NCI-H226 (cell line): ENCODE data around the gene LYZ.
"Not testable (repeated sequence)": the region's sequence is repeated elsewhere in the genome, so short reads cannot be mapped to it uniquely, and the experiment has no call there.

Experiments
- DNase-seq: peaks from one replicate; pipeline ENCODE4 v3.0.0-alpha.2; 2015

The LYZ gene

DNA sequence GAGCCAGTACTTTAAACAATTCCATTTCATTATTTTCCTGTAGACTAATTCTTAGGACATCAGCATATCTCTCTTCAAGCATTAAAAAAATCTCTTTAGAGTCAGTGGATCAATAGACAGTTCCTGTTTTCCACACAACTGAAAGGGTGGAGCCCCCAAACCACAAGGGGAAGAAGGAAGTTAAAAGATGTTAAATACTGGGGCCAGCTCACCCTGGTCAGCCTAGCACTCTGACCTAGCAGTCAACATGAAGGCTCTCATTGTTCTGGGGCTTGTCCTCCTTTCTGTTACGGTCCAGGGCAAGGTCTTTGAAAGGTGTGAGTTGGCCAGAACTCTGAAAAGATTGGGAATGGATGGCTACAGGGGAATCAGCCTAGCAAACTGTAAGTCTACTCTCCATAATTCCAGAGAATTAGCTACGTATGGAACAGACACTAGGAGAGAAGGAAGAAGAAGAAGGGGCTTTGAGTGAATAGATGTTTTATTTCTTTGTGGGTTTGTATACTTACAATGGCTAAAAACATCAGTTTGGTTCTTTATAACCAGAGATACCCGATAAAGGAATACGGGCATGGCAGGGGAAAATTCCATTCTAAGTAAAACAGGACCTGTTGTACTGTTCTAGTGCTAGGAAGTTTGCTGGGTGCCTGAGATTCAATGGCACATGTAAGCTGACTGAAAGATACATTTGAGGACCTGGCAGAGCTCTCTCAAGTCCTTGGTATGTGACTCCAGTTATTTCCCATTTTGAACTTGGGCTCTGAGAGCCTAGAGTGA is at the start of gene LYZ:
Gene LYZ, plus strand, starts transcription at position 220 of the 777 bp plus-strand sequence. Its CDS starts 28 bp downstream, at position 248.
- DNase-seq, result no peak

DNA sequence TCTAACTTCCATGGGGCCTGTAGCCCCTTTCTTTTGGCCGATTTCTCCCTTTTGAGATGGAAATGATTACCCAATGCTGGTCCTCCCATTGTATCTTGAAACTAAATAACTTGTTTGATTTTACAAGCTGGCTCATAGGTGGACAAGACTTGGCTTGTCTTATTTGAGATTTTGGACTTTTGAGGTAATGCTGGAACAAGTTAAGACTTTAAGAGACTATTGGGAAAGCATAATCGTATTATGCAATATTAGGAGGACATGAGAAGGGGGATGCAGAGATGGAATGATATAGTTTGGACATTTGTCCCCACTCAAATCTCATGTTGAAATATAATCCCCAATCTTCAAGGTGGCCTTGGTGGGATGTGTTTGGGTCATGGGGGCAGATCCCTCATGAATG is 49.2 kb upstream of the LYZ start:
- DNase-seq, result no peak

DNA sequence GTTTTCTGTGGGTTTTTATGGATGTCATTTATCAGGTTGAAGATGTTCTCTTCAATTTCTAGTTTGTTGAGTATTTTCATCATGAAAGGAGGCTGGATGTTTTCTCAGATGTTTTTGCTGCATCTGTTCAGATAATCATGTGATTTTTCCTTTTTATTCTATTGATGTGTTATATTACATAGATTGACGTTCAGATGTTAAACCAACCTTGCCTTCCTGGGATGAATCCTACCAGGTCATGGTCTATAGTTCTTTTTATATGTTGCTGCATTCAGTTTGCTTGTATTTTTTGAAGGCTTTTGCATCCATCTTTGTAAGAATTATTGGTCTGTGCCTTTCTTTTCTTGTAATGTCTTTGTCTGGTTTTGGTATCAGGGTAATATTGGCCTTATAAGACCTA is 43.9 kb upstream of the LYZ start:
- DNase-seq, result no peak

DNA sequence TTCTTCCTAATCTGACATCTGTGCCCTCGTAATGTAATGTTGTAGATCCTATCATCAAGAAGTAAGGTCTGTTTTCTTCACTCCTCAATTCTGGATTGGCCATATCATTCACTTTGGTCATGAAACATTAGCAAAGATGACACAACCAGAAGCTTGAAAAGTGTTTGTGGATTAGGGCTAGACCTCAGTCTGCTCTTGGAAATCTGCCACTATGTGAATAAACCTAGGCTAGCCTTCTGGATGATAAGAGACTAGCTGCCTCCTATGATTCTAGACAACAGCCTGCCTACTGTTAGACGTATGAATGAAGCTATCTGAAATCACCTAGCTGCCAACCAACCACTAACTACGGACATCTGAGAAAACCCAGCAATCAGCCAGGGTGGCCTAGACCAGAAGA is 38.7 kb upstream of the LYZ start:
- peak; percentile 82 for DNase-seq

DNA sequence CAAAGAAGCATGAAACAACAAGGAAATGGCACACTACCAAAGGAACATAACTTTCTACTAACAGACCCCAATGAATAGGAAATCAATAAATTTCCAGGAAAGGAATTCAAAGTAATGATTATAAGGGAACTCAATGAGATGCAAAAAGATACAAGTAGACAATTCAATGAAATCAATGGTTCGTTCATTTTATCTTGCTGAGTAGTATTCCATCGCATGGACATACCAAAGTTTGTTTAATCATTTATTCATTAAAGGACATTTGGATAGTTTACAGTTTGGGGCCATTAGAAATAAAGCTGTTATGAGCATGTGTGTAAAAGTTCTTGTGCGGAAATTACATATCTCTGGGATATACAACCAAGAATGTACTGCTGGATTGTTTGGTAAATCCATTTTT is 35.0 kb upstream of the LYZ start:
- no peak for DNase-seq

DNA sequence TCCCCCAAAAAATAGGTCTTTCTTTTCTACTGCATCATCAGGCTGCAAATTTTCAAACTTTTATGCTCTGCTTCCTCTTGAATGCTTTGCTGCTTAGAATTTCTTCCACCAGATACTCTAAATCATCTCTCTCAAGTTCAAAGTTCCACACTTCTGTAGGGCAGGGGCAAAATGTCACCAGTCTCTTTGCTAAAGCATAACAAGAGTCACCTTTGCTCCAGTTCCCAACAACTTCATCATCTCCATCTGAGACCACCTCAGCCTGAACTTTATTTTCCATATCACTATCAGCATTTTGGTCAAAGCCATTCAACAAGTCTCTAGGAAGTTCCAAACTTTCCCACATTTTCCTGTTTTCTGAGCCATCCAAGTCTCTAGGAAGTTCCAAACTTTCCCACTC is 31.4 kb upstream of the LYZ start:
- DNase-seq, result not testable (repeated sequence)

DNA sequence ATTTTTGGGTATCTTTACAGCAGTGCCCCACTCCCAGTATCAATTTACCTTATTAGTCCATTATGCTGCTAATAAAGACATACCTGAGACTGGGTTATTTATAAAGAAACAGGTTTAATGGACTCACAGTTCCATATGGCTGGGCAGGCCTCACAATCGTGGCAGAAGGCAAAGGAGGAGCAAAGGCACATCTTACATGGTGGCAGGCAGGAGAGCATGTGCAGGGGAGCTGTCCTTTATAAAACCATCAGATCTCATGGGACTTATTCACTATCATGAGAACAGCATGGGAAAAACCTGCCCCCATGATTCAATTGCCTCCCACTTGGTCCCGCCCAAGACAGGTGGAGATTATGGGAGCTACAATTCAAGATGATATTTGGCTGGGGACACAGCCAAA is 30.9 kb upstream of the LYZ start:
- not testable (repeated sequence) for DNase-seq

DNA sequence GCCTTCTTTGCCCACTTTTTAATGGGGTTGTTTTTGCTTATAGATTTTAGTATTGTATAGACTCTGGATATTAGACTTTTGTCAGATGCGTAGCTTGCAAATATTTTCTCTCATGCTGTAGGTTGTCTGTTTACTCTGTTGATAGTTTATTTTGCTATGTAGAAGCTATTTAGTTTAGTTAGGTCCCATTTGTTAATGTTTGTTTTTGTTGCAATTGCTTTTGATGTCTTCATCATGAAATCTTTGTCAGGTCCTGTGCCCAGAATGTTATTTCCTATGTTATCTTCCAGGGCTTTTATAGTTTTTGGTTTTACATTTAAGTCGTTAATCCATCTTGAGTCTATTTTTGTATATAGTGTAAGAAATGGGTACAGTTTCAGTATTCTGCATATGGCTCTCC is 30.0 kb upstream of the LYZ start:
- DNase-seq, result no peak

DNA sequence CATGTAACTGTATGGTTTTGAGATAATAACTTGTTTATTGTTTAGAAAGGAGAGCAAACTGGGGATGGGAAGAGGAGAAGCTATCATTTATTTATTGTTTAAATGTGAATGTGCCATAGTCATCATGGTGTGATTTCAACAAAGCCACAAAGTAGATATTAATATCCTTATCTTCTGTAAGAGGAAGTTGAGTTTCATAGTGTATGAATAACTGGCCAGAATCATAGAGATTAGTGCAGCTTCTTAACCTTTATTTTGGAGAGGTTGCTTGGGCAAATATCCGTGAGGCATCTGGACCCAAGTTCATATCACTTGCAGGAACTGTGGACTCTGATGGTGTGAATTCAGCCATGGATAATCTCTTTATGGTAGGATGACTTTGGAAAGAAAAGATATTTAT is 26.8 kb upstream of the LYZ start:
- DNase-seq, result peak; percentile 79

DNA sequence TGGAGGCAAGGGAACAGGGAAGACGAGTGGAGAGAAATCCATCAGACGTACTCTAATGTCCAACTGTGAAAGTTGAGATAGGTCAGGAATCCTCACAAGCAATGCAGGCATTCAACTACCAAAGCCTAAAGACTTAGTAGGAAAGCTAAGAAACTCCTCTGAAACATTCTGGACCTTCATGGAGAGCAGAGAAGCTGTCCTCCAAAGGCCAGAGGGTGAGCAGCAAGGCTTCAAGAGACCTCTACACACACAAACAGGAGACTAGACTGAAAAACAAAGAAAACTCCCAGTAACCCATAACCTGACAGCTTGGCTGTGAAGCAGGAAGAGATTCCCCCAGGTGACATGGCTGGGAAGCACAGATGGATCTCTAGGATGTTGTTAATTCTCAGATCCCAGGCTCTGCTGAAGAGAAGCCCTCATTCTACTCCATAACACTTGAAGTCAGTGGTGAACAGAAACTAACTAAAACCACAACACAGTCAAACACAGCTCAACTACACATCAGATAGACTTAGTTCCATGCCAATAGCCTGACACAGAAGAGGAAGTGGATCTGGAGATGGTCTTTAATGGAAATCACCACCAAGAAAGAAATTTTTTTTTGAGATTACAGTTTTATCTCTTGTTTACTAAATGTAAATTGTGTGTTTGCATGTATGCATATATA is 23.2 kb upstream of the LYZ start:
- no peak for DNase-seq

DNA sequence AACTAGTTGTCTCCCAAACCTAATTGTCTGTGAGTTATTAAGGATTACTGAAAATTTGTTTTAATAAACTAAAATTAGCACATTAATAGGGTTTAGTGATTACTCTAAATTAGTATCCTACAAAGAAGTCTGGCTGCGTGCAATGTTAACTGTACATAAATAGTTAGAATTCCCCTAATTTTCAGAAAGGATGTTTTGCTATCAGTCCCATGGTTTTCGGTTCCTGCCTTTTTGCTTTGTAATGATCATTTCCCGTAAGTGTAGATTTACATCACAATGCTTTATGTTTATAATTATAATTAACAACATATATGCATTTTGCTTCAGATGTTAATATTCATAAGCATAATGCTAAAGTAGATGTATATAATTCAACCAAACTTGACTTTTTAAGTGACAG is 19.8 kb upstream of the LYZ start:
- no peak for DNase-seq

DNA sequence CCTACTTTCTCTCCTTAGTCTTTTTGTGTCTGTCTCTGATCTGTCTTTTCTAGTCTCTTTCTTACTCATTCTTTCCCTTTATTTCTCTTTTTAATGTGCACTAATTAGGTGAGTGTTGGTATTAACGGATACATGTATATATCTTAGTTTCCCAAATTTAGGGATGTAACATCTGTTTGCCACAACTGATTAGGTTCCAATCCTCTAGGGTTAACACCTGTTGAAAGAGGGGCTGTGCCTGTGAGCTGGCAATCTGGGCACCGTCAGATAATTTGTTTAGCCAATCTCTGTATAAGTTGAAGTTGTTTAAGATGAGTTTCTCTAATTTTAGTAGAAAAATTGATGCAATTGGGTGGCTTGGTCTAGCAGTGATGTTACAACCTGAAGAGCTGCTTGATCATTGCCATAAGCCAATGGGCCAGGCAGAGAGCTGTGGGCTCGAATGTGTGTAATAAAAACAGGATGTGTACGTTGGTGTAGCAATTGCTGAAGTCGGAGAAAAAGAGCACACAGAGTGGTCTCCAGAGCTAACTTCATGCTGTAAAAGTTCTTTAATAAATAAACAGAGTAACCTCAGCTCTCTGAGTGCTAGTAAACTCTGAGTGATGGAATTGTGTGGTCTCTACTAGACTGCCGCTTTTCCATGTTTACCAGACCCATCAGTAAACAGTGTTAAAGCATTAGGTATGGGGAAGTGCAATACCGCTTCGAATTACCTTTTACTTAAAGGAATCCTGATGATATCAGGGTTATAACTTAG is 18.3 kb upstream of the LYZ start:
- DNase-seq, result no peak

DNA sequence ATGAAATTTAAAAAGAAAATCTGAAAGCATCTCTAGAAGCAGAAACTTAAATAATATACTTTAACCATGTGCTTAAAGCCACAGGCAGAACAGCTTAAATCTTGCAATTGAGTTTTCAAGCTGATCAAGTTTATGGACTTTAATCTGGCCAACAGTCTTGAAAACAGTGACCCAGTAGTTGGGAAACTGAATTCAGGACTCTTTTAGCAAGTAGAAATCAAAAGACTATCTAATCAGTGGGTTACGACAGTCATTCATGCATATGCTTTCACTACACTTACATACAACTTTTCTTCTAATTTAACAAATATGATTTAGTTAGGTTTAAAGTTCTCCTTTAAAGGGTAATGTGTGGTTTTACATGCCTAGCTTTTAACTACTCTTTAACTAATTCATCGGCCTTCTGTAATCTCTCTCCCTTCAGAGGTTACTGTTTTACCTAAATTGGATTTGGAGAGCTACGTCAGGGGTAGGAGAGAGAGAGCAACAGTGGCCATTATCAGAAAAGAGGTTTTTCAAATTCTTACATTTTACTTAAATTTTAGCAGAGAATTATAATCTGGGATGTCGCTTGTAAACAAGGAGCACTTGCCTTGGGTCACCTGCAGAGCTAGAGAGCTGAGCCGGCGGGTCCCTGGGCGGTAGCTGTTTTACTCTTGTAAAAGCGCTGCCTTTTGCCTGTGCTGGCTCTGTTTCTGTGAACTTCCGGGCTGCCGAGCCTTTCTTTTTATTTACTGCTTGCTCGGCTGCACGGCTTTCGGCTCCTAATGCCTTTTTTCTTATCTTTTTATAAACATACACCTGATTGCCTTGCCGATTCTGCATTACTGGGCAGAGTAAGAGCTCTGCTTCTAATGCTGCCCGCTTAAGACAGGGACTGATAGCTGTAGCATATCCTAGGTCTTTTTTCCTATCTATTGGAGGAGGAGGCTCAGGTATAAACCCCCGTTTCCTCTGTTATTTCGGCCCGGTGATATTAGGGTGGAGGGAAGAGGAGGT is 17.4 kb upstream of the LYZ start:
- no peak for DNase-seq

DNA sequence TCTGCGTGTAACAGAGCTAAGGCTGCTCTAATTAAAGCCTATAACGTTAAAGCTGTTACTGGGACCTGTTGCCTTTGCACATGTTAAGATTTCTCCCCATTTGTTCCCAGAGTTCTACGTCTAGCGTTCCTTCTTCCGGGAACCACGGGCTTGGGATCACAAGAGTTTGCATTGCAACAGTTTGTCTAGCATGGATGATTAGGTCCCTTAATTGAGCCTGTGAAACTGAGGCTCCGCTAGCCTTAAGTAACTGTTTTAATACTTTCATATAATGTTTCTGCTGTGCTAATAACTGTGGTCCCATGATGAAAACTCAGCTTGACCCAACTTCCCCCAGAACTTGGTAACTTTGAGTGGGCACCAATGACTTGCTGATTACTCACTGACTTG is 16.7 kb upstream of the LYZ start:
- DNase-seq, result no peak

DNA sequence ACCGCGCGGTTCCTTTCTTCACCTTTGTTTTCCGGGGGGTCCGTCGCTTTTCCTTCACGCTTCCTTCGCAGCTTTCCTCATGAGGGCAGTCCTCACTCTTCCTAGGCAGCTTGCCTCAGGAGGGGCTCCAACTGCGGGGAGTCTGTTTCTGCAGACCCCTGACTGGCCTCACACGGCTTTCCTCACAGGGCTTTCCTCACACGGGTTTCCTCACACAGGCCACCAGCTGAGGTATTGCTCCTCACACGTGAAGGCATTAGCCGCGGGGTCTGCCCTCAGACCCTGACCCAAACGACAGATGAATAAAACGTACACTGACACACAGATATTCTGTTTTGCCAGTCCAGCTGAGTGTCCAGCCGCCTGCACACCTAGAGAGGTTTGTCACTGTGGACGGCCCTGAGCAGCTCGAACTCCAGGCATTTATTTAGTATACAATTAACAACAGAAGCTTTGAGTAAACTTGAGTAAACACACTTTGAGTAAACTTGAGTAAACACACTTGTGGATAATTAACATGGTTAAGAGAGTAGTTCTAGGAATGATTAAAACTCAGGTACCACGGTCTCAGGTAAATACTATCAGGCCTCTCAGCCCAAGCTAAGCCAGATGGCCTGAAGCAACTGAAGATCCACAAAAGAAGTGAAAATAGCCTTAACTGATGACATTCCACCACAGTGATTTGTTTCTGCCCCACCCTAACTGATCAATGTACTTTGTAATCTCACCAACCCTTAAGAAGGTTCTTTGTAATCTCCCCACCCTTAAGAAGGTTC is 16.1 kb upstream of the LYZ start:
- DNase-seq, result no peak

DNA sequence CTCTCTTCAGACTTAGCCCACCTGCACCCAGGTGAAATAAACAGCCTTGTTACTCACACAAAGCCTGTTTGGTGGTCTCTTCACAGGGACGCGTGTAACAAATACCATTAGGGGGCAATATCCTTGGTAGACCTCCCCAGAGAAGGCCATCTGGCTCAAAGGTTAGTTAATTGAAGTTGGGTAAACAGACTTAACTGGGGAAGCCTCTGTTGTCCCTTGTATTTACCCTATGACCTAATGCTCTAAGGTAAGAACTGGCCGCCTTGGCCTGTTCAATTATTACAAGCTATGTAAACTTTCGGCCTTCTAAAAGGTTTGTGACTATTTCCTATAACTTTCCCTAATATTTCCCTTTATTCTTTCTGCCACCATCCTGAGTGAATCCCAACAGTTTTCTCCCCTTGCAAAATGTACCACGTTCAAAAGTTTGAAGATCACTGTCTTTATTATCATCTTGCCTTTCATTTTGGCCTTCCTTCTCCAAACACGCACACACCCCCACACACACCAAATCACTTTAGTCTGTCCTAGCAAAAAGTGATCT is 15.3 kb upstream of the LYZ start:
- DNase-seq, result no peak

DNA sequence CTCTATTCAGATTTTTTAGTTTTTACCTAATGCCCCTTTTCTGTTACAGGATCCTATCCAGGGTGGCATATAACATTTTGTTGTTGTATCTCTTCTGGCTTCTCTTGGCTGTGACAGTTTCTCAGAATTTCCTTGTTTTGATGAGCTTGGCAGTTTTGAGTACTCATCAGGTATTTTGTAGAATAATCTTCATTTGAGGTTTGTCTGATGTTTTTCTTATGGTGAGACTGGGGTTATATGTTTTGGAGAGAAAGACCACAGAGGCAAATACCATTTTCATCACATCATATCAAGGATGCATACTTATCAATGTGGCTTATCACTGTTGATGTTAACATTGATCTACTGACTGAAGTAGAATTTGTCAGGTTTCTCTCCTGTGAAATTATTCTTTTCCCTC is 14.0 kb upstream of the LYZ start:
- DNase-seq, result no peak

DNA sequence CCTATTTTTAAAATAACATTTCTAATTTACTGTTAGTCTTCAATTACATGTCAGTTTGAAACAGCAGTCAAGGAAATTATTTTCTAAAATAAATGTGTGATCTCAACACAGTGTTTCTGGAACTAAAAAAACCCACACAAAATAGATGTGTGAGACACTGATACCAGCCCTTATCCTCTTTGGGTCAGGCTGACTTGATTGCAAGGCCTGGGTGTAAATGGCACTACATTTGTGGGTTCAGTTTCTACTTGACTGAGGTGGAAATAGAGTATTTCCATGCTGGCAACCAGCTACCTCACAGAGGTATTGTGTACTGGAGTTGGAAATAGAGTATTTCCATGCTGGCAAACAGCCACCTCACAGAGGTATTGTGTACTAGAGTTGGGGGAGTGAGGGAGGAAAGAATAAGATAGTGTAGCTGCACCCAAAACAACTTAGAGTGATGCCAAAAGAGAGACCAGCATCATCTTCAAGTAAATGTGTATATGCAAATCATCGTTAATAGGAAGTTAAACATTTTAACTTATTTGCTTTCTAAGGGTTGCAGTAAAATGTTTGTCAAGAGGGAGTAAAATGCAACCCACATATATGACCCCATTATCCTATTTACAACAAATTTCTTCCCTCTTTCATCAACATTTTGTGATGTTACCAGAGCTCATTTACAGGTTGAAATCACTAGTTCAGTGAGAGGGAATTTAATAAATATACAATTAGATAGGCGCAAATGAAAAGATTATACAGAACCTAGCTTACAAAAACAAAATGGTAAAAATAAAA is 10.7 kb upstream of the LYZ start:
- no peak for DNase-seq

DNA sequence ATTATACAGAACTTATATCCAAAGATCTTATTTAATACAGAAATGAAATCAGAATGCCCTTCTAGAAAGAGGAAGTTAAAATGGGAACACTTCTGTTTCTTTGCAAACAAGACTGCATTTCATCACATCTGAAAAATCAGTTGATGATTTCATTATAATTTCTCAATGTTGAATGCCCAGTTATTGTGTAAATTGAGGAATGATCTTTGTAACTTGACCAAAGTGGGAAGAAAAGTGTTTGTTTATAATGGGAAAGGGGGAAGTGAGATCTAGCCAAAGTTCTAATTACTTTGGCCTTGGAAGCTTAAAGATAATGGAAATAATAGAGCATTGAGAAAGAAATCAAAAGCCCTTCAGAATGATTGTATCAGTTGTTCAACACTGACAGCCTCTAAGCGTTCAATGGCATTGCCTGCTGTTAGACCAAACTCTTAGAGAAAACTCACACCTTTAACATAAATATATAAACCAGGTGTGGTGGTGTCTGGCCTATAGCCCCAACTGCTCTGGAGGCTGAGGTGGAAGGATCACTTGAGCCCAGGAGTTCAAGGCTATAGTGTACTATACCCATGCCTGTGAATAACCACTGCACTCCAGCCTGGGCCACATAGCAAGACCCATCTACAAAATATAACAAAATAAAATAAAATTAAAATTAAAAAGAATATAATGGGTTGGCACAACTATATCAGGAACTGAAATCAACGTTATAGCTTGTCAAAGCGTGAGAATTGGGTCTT is 9.9 kb upstream of the LYZ start:
- no peak for DNase-seq

DNA sequence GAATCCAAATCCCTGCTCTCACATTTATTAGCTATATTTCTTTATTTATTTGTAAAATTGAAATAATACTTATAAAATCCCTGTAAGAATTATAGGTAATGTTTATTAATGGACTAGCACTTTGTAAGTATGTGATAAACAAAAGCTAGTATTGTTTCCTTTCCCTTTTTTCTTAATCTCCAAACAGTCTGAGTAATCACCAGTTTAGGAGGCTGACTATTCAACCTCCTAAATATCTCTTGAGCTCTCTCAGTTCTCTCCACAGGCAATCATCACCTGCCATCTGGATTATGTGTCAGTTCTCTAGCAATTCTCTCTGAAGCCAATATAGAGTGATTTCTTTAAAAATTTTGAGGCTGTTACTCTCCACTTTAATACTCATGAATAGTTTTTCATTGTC is 9.2 kb upstream of the LYZ start:
- DNase-seq, result no peak
